GM18508 (cell line): ENCODE data around the gene STARD4.

Source experiments
- ATAC-seq: cut with Tn5 transposase; IDR thresholded peaks from one replicate; pipeline ENCODE4 v1.9.1; 2021; ENCODE audit warnings: moderate number of reproducible peaks; ENCODE audit not compliant: insufficient read depth, unreplicated experiment

STARD4 gene, protein sequence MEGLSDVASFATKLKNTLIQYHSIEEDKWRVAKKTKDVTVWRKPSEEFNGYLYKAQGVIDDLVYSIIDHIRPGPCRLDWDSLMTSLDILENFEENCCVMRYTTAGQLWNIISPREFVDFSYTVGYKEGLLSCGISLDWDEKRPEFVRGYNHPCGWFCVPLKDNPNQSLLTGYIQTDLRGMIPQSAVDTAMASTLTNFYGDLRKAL

DNA sequence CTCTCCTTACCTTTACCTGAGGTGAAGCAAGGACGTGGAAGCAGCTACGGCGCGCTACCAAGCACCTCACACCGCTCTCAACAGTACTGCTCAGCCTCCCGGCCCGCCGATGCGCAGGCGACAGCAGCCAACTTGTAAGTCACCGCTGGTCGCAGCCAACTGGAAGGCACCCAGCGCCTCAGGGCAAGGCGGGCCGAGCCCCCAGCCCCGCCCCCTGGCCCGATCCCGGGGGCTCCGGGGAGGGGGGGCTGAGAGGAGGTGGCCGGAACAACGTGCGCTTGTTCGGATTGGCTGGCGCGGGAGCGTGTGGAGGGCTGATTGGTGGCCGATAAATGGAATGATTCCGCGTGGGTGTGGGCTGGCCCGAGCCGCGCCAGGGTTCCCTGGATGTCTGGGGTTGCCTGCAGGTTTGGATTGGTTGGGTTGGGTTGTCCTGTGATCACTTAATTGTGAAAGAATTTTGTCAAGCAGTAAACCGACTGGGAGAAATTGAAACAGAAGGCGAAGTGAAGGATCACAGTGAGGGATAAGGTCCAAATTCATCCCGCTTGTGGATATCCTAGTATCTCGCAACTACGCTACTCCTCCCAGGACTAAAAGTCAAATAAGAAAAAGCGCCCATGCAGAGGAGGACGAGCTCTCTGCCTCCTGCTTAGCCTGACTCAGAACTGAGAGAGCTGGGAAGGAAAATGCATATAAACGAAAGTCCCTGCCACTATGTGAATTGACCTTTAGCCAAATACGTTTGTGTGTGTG, at the start of gene STARD4:
STARD4 (minus strand) TSS at position 161 of the 756 bp plus-strand sequence. CDS start 5,102 bp downstream, outside the sequence.
- ATAC-seq = peak; percentile 90

DNA sequence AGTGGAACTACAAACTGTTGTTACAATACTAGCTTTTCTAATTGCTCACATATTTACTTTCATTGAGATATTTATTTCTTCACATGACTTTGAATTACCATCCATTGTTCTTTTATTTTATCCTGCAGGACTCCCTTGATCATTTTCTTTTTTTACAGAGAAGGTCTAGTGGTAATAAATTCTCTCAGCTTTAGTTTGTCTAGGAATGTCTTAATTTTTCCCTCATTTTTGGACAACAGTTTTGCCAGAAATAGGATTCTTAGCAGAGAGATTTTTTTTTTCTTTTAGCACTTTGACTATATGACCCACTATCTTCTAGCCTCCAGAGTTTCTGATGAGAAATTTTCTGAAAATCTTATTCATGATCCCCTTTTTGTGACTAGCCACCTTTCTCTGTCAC, 47.3 kb upstream of the STARD4 start:
- ATAC-seq = no peak

DNA sequence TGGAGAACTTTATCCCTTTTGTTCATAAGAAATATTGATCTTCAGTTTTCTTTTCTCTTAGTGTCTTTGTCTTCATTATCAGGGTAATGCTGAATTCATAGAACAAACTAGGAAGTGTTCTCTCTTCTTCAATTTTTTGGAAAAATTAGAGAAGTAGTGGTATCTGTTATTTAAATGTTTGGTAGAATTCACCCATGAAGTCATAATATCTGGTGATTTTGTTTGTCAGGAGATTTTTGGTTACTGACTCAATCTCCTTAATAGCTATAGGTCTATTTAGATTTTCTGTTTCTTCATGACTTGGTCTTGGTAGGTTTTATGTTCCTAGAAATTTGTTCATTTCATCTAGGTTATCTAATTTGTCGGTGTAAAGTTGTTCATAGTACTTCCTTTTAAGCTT, 45.4 kb upstream of the STARD4 start:
- ATAC-seq = no peak

DNA sequence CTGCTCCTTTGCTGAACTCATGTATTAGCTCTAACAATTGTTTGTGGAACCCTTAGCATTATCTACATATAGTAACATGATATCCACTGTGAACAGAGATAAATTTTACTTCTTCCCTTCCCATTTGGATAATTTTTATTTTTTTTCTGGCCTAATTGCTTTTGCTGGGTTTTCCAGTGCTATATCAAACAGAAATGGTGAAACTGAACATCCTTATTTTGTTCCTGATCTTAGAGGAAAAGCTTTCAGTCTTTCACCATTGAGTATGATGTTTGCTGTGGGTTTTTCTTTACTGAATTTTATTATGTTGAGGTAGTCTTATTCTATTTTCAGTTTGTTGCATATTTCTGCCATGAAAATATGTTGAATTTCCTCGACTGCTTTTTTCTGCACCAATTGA, 44.8 kb upstream of the STARD4 start:
- no peak for ATAC-seq

DNA sequence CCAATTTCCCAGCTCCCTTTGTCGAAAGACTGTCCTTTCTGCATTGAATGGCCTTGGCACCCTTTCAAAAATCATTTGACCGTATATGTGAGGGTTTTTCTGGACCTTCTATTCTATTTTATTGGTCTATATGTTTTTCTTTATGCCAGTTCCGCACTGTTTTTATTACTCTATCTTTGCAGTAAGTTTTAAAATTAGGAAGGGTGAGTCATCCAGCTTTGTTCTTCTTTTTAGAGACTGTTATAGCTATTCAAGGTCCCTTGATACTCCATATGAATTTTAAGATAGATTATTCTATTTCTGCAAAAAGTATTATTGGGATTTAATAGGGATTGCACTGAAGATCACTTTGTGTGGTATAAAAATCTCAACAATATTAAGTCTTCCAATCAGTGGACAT, 44.2 kb upstream of the STARD4 start:
- ATAC-seq = no peak

DNA sequence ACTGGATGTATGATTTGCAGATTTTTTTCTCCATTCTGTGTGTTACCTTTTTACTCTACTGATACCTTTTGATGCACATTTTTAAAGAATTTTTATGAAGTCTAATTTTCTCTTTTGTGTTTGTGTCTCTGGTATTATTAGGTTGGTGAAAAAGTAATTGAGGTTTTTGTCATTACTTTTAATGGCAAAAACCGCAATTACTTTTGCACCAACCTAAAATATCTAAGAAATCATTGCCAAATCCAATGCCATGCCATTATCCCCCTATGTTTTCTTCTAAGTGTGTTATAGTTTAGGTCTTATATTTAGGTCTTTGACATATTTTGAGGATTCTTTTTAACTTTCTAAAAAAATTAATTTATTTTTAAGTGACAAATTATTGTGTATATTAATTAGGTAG, 43.4 kb upstream of the STARD4 start:
- no peak for ATAC-seq

DNA sequence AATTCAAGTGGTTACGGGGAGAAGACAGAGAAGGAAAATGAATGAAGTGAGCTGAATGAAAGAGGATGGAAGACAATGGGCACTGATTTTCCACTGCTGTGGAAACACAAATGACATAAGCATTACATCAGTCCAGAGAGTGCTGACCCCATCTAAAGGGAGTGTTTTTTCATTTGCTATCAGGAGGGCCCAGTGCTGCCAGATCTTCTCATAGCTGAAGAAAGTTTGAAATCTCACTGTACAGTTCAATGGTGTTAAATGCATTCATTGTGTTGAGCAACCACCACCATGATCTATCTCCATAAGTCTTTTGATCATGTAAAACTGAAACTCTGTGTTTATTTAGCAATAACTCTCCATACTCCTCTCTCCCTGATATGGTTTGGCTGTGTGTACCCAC, 41.5 kb upstream of the STARD4 start:
- no peak for ATAC-seq

DNA sequence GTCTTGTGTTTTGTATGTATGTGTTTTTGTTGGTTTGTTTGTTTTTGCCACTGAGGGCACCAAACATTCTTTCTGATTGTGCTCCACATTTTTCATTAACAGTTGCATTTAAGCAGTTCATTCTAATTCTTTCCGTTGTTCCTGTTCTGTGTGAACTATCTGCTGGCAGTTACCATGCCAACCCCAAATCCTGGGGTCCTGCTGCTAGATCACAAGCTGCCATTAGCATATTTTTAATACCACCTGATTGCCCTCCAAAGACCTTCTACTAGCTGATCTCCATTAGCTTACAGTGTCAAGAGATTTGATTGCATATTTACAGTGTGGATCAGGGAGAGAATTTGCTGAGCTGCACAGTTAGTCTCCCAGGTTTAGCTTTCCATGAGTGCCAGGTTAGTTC, 40.6 kb upstream of the STARD4 start:
- ATAC-seq = no peak

DNA sequence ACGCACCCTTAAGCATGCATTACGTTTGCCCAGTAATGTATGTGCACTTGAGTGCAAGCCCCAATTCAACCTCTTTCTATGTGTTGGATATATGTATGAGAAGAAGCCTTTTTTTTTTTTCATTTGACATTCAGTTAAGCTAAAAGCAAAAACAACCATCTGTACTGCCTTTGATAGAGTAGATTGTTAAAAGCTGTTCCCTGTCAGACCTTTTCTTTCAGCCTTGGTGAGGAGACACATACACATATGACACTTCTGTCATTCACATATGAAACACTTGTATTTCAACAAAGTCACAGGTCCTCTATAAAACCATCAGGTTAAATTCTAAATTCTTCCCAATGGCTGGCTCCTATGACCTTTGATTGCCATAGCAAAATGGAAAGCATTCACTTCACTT, 40.2 kb upstream of the STARD4 start:
- no peak for ATAC-seq

DNA sequence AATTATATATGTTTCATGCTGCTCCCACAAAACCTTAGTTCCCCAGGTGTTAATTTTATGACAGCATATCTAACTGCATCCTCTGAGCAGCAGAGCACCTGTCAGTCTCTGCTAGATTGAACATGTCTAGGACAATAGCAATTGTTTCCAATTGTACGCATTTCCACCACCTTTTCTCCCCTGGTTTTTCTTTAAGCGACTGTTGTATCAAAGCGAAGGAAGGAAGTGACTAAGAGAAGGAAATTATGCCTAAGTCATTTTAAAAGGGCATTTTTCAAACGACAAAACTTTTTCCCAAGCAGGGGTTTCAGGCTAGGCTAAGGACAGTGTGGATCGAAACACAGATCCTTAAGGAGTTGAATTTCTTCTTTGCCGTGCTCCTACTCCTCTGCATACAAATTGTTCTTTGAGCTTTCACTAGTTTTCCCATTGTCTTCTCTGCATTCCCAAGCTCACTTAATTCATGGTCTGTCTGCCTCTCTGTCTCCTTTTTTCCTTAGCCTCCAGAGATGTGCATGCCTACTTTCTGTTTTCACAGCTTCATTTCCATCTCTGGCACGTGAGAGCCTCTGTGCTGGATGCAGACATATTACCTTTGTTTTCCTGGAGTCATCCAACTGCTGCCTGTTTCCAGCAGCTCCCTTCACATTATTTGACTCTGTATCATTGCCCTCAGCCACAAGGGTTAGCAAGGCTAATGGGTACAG, 39.4 kb upstream of the STARD4 start:
- no peak for ATAC-seq

DNA sequence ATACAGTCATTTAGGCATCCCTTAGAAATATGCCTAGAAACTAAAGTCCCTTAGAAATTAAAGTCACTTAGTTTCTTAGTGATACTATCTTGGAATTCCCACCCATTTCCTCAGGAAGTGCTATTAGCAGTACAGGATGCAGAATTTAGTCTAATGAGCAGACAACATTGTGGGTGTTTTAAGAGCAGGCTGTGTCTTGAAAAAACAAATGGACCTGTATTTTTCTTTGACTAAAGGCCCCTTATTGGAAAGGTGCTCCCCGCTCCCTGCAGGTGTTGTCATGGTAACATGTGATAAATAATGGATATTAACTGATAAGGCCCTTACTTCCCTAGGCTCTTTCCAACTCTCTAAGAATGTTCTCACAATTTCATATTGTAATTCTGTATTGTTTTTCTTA, 38.8 kb upstream of the STARD4 start:
- ATAC-seq = no peak

DNA sequence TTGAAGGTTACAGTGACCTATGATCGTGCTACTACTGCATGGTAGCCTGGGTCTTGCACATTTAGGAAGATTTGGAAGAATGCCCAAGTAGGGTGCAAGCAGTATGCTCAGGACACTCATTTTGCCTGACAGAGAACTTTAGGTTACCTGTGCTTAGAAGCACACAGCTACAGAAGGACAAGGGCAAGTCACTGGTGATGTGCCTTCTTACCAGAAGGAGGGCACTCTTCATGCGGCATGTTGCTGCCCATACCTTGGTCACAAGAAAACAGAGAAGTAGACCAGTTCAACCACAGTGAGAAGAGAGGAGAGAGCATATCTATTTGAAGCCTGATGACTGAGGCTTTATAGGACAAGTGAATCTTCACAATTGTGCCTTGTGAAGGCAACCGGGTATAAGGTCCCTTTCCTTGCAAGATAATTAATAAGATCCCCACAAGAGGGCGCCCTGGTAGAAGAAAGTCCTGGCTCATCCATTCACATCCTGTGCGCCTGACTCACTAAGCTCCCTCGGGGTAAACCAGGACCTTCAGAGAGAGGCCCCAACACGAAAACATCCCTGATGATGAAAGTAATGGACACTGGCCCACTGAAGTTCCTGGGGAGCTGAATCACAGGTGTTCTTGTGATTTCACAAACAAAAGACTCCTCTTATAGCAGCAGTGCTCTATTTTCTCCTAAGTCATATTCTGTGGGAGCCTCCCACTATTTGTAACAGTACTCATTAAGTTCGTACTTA, 38.1 kb upstream of the STARD4 start:
- ATAC-seq = peak; percentile 87

DNA sequence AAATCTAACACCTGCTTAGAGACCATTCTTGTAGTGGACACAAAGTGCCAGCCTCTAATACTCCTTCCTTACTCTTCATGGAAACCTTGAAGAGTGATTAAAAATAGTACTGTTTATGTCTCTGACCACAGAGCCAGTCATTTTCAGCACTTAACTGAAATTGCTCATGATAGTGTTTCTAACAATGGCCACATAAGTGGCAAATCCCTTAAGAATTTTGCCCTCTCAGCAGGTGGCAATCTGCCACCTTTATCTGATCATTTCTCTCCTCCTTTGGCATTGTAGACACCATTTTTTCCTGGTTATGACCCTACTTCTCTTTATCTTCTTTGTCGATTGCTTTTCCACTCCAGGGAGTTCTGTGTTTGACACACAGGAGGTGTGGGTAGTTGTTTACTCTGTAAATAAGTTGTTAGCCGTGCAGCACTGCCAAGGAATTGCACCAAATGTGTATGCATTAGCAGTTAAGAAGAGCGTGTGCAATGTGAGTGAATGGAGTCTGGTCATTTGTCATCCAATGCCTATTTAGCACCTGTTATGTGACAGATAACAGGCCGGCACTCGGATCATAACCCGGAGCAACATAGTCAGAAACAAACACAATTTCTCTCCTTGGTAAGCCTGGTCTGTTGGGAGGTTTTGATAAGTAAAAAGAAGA, 36.8 kb upstream of the STARD4 start:
- ATAC-seq = no peak

DNA sequence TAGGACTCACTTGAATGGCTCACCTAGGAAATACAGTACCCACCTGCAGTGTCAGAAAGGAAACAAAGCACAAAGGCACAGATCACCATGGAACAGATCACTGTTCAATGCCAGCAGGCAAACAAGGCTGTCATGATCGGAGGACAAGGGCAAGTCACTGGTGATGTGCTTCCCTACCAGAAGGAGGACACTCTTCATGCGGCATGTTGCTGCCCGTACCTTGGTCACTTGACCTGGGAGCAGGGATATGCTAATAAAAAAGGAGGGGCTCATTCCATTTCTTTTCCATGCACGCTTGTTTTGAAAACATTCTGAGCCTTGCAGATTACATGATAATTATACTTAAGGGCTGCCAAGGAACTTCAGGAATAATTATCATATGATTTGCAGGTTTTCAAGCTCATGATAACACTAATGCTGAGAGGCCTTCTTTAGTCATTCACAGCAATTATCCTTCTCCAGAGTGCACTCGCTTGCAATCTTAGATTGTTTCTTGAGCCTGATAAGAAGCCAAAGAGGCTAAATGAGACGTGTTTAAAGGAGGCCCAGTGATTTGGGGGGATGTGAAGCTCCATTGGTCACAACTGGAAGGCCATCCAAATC, 36.1 kb upstream of the STARD4 start:
- no peak for ATAC-seq

DNA sequence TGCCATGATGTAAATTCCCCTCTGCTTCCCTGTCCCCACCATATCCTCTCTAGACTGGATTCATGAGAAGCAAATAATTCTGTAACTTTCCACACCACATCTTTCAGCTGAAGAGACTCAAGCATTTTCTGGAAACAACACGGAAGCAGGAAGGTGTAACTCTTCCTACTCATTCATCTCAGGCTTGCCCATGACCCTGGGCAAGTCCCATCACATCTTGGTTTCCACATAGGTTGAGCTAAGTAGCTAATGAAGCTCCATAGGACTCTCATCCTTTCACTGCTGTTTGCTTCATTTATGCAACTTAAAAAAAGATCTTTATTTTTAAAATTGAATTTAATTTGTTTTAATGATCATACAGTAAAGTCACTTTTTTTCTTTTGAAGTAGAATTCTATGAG, 32.7 kb upstream of the STARD4 start:
- no peak for ATAC-seq

DNA sequence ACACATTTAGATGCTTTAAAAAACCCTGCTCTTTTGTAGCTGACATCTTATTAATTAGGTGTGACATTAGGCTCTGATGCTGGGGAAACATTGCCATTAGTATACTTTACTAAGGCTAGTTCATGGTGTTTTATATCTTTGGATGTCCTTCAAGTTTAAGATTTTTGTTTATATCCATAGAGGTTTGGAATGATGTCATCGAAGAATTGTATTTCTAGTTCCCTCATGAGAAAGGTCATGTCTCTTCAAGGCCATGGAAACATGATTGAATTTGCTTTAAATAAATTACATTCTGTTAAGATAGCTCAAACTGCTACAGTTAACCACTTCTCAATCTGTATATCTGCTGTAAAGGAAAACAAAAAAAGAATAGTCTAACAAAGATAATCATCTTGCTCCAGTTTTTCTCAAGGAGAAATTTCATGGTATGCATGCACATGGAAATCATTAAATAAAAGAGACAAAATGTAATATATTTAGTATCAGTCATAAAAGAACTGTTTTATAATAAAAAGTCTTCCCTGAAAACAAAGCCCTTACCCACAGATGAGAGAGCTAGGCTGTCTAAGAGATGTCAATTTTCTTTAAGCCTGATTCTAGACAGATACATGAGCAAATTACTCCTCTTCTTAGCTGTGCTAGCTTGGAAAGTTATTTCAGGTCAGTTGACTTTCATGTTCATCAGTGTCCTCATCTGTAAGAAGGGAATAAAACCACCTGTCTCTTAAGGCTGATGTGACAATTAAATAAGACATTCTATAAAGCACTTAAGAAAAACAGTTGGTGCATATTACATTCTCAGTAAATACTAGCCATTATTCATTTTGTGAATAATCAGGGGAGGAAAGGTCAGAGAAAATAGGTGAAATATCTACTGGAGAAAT, 25.0 kb upstream of the STARD4 start:
- ATAC-seq = no peak

DNA sequence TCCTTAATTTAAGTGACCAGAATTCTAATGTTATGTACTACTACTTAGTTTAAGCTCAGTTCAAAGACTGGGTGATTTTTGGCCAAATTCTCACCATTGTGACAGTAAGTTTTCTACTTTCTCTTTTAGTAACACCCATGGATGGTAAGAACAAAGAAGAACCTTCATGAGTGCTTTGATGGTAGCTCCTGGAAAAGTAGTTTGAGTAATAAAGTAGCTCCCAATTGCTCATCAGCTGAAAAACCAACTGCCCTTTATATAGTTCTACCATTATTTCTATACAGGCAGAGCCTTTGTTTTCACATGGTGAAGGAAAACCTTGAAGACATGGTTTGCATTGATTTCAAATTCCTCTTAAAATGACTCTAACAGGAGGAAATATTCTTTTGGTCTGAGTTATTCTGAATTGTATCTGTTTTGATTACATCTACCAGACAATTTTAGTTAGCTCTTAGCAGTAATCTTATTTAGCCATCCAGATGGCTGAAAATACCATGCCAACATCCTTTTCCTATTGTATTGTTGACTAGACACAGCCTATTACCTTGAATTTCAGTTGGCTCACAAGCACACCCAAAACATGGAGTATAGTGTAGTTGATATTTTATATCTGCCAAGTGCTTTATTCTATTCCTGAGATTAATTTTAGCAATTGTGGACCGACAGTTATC, 23.7 kb upstream of the STARD4 start:
- no peak for ATAC-seq

DNA sequence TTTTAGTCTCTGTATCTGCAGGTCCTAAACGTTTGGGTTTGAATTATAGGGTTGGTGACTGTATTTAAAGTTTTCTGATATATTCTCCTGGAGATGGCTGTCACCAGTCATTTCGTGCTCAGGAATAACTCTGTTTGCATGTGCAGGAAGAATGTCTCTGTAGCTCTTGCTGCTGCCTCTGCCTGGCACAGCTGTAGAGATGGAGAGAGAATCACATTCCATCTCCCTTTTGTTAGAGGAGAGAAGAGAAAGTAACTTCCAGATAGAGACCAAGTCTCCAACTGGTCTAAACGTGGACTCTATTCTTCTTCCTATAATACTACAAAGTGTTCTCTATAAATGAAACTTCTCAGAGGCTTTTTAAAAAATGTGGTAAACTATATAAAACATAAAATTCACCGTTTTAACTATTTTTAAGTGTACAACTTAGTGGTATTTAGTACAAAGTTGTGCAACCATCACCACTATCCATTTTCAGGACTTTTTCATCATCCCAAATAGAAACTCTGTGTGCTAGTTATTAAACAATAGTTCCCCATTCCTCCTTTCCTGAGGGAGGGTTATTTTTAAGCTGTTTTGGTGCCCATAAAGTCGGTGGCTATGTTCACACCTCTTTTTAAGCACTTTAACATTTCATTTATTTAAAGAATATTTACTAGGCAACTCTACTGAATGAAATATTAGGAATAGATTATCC, 20.7 kb upstream of the STARD4 start:
- ATAC-seq = no peak
